Epidermal melanocyte (primary cell): ENCODE results near the gene UHMK1.
"Not testable (repeated sequence)": the region's sequence is repeated elsewhere in the genome, so short reads cannot be mapped to it uniquely, and the experiment has no call there.

Experiments
- DNase-seq: peaks from one replicate; pipeline ENCODE4 v3.0.0; 2011; ENCODE audit warnings: low spot score; ENCODE audit not compliant: insufficient read length

The UHMK1 gene

GRCh38 chr1:162564762-162565218 lies 67.2 kb downstream of the UHMK1 start:
- no peak for DNase-seq

- DNase-seq: no peak
These were observed 67.8 kb downstream of the UHMK1 start for GRCh38 chr1:162565460-162565859.

GRCh38 chr1:162566870-162567269 lies 69.3 kb downstream of the UHMK1 start:
- no peak for DNase-seq

- DNase-seq: no peak
These were observed 71.2 kb downstream of the UHMK1 start for GRCh38 chr1:162568802-162569201.

- DNase-seq: no peak
These were observed 73.1 kb downstream of the UHMK1 start for GRCh38 chr1:162570718-162571117.

- DNase-seq: not testable (repeated sequence)
These were observed 73.5 kb downstream of the UHMK1 start for GRCh38 chr1:162571121-162571520.

GRCh38 chr1:162571696-162572095 lies 74.1 kb downstream of the UHMK1 start:
- no peak for DNase-seq

- DNase-seq: no peak
These were observed 75.5 kb downstream of the UHMK1 start for GRCh38 chr1:162573136-162573535.

- no peak for DNase-seq
These were observed 80.6 kb downstream of the UHMK1 start for GRCh38 chr1:162578071-162578700.

- DNase-seq: no peak
These were observed 81.3 kb downstream of the UHMK1 start for GRCh38 chr1:162578936-162579335.
